Measurements from ENCODE around the gene MACROD2.

GRCh38 chr20:15345287-15345686, 1350.0 kb downstream of the MACROD2 start:
- TF ChIP-seq CTCF (IDR thresholded peaks at IDR 0.05) (no peak), POLR2A (IDR thresholded peaks at IDR 0.05) (no peak)
